ENCODE results near the gene PARVA. TPM values are rescaled to one million over a fixed set of nuclear protein-coding genes. Genes with fewer than 3 reads are reported as not detected.

Gene PARVA
- total and polyA plus RNA-seq, 7 donors = 15.7 to 195 (median 110) TPM

- H3K27ac ChIP-seq = peak overlapping the region; percentile 48 to 81 (median 67)
- H3K36me3 ChIP-seq = peaks cover 11 to 48% (median 41%) of the 10 kb centered on the region in 4 donors
- TF ChIP-seq POLR2A (IDR thresholded peaks at IDR 0.05) (no peak), EP300 (IDR thresholded peaks at IDR 0.05) (no peak), POLR2AphosphoS5 (IDR thresholded peaks at IDR 0.05) (no peak)
- TF ChIP-seq, protein P1, sequence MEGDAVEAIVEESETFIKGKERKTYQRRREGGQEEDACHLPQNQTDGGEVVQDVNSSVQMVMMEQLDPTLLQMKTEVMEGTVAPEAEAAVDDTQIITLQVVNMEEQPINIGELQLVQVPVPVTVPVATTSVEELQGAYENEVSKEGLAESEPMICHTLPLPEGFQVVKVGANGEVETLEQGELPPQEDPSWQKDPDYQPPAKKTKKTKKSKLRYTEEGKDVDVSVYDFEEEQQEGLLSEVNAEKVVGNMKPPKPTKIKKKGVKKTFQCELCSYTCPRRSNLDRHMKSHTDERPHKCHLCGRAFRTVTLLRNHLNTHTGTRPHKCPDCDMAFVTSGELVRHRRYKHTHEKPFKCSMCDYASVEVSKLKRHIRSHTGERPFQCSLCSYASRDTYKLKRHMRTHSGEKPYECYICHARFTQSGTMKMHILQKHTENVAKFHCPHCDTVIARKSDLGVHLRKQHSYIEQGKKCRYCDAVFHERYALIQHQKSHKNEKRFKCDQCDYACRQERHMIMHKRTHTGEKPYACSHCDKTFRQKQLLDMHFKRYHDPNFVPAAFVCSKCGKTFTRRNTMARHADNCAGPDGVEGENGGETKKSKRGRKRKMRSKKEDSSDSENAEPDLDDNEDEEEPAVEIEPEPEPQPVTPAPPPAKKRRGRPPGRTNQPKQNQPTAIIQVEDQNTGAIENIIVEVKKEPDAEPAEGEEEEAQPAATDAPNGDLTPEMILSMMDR (IDR thresholded peaks at IDR 0.05) = no peak
- no peaks in the 10 kb centered on the region for H3K27me3 ChIP-seq
- H3K4me3 ChIP-seq = no peak overlapping the region
- intact Hi-C loops (cut with DNase I) = no loop called here
- H3K9me3 ChIP-seq = no peaks in the 10 kb centered on the region
- WGBS, 2 donors = 85 to 94% methylated on average over 9 of the region's 9 CpGs
- DNase-seq = no peak
- peaks cover 0 to 66% (median 56%) of the 10 kb centered on the region in 4 donors for H3K4me1 ChIP-seq
Measured at GRCh38 chr11:12473381-12473780, 96.0 kb downstream of the PARVA start.

DNA sequence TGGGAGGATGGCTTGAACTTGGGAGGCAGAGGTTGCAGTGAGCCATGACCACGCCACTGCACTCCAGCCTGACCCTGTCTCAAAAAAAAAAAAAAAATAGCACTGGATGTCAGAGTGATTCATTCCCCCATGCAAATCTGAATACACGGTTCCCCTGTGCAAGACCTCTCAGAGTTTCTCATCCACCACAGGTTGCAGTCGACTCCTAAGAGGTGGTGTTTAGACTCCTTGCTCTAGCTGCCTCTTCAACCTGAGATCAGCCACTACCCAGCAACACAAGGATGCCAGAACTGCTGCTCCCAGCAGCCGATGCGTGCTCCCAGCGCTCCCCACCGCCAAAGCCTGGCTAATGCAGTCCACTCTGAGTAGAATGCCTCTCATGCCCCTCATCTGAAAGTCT is 97.5 kb downstream of the PARVA start:
- Histone ChIP-seq H3K27ac (peak overlapping the region in 2 of 4 donors; percentile 29 to 62), H3K9me3 (no peaks in the 10 kb centered on the region), H3K4me3 (no peak overlapping the region), H3K27me3 (no peaks in the 10 kb centered on the region), H3K36me3 (peaks cover 11 to 63% (median 49%) of the 10 kb centered on the region in 4 donors), H3K4me1 (peaks cover 0 to 62% (median 48%) of the 10 kb centered on the region in 4 donors)
- DNase-seq = no peak
- TF ChIP-seq POLR2A (IDR thresholded peaks at IDR 0.05) (no peak), EP300 (IDR thresholded peaks at IDR 0.05) (no peak), POLR2AphosphoS5 (IDR thresholded peaks at IDR 0.05) (no peak)
- TF ChIP-seq, protein P1 (IDR thresholded peaks at IDR 0.05) = no peak
- 92 to 95% methylated on average over 7 of the region's 7 CpGs for WGBS, 2 donors
- intact Hi-C loops (cut with DNase I) = no loop called here

DNA sequence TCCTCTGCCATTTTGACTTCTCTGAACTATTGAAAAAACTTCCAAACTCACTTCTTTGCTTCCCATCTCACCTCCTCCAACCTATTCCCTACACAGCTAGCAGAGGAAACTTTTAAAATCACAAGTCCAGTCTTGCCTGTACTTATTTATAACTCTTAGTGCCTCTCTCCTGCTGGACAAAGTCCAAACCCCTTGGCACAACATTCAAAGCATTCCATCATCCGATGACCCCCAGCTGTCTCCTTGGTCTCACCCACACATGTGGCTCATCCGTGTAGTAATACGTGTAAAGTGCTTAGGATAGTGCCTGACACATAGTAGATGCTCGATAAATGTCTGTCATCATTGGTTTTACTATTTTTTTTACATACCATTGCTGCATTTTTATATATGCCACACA is 101.4 kb downstream of the PARVA start:
- peak overlapping the region; percentile 43 to 62 (median 54) for H3K27ac ChIP-seq
- DNase-seq = no peak
- peaks cover 0 to 45% (median 31%) of the 10 kb centered on the region in 4 donors for H3K4me1 ChIP-seq
- TF ChIP-seq POLR2A (IDR thresholded peaks at IDR 0.05) (no peak), POLR2AphosphoS5 (IDR thresholded peaks at IDR 0.05) (peak in 2 of 4 donors; percentile 10 to 22), EP300 (IDR thresholded peaks at IDR 0.05) (no peak)
- TF ChIP-seq, protein P1 (IDR thresholded peaks at IDR 0.05) = no peak
- no peaks in the 10 kb centered on the region for H3K27me3 ChIP-seq
- intact Hi-C loops (cut with DNase I) = no loop called here
- no peaks in the 10 kb centered on the region for H3K9me3 ChIP-seq
- peaks cover 11 to 97% (median 48%) of the 10 kb centered on the region in 4 donors for H3K36me3 ChIP-seq
- no peak overlapping the region for H3K4me3 ChIP-seq
- WGBS, 2 donors = 84 to 88% methylated on average over 4 of the region's 4 CpGs

DNA sequence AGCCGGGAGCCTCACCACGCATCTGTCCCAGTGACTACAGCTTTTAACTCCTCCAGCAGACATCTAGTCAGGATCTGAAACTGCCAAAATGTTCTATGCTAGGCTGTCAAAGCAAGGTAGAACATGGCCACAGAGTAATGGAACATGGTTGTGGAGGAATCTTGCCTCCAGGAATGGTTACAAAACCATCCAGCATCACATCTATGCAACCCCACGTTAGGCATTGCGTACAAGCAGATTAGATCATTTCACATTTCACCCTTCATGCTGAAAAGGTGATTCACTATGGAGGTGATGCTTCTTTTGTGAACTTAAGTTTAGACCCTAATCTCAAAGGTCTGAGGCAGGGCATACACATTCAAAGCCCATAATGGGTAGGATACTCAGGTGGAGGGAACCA is 103.0 kb downstream of the PARVA start:
- Histone ChIP-seq H3K4me1 (peaks cover 0 to 37% (median 33%) of the 10 kb centered on the region in 4 donors), H3K27me3 (no peaks in the 10 kb centered on the region), H3K36me3 (peaks cover 11 to 89% (median 34%) of the 10 kb centered on the region in 4 donors), H3K4me3 (no peak overlapping the region), H3K27ac (peak overlapping the region in 2 of 4 donors; percentile 51 to 62), H3K9me3 (no peaks in the 10 kb centered on the region)
- intact Hi-C loops (cut with DNase I) = no loop called here
- WGBS, 2 donors = 88 to 94% methylated on average over 4 of the region's 4 CpGs
- DNase-seq = no peak
- TF ChIP-seq, protein P1 (IDR thresholded peaks at IDR 0.05) = no peak
- TF ChIP-seq POLR2AphosphoS5 (IDR thresholded peaks at IDR 0.05) = no peak
- no peak for TF ChIP-seq EP300 (IDR thresholded peaks at IDR 0.05)
- TF ChIP-seq POLR2A (IDR thresholded peaks at IDR 0.05) = no peak

DNA sequence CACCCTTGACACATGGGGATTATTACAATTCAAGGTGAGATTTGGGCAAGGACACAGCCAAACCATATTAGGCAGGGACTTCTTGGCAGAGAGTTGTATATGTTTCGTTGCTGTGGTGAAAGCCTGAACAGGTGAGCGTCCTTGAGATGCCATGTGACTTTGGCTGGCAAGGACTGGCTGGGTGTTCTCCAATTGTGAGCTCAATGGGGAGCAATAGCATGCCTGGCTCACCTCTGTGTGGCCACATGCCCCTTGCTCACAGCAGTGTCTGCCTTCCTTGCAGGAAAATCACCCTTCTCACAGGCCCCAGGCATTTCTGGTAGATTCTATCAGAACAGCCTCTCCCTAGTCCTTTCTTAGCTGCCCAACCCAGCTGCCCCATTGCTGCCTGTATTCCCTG is 105.5 kb downstream of the PARVA start:
- TF ChIP-seq POLR2AphosphoS5 (IDR thresholded peaks at IDR 0.05) = no peak
- TF ChIP-seq, protein P1 (IDR thresholded peaks at IDR 0.05) = no peak
- TF ChIP-seq EP300 (IDR thresholded peaks at IDR 0.05) = no peak
- TF ChIP-seq POLR2A (IDR thresholded peaks at IDR 0.05) = no peak
- intact Hi-C loops (cut with DNase I) = no loop called here
- no peak overlapping the region for H3K4me3 ChIP-seq
- 84 to 88% methylated on average over 2 of the region's 2 CpGs for WGBS, 2 donors
- no peak for DNase-seq
- H3K27me3 ChIP-seq = no peaks in the 10 kb centered on the region
- peaks cover 0 to 32% (median 31%) of the 10 kb centered on the region in 4 donors for H3K4me1 ChIP-seq
- peaks cover 0 to 83% (median 19%) of the 10 kb centered on the region in 4 donors for H3K36me3 ChIP-seq
- H3K9me3 ChIP-seq = no peaks in the 10 kb centered on the region
- peak overlapping the region; percentile 28 to 64 (median 62) for H3K27ac ChIP-seq

Measured in sigmoid colon (tissue), 7 donors.